HUES48 (cell line): ENCODE results near the gene ERBB2.

Experiments used
- H3K27ac ChIP-seq: one replicate; pipeline ENCODE4 v1.7.0; 2013; ENCODE audit warnings: low read depth, low read length, inconsistent platforms
- H3K27me3 ChIP-seq: 2 replicates; pipeline ENCODE4 v1.6.1; 2013; ENCODE audit warnings: mild to moderate bottlenecking, low read length; ENCODE audit not compliant: control insufficient read depth, insufficient read depth
- H3K36me3 ChIP-seq: 2 replicates; pipeline ENCODE4 v1.6.1; 2013; ENCODE audit warnings: low read length; ENCODE audit not compliant: control insufficient read depth, insufficient read depth
- H3K4me1 ChIP-seq: 2 replicates; pipeline ENCODE4 v1.6.1; 2013; ENCODE audit warnings: mild to moderate bottlenecking, low read length; ENCODE audit not compliant: control insufficient read depth, insufficient read depth
- H3K4me3 ChIP-seq: 2 replicates; pipeline ENCODE4 v1.5.1; 2013; ENCODE audit warnings: mild to moderate bottlenecking, low read depth, low read length
- H3K9ac ChIP-seq: 2 replicates; pipeline ENCODE4 v1.6.1; 2013; ENCODE audit warnings: mild to moderate bottlenecking, low read depth, low read length, moderate library complexity
- H3K9me3 ChIP-seq: 2 replicates; pipeline ENCODE4 v1.6.1; 2013; ENCODE audit warnings: low read length; ENCODE audit not compliant: control insufficient read depth, insufficient read depth

ERBB2 gene

GRCh38 chr17:39699818-39700147 is at the start of gene ERBB2:
Gene ERBB2, plus strand, starts transcription at chr17:39700064. Its CDS starts 175 bp downstream, at chr17:39700239.
- Histone ChIP-seq H3K4me3 (peak within 1 kb of the TSS; percentile 80), H3K4me1 (peaks cover 70% of the 10 kb centered on the region), H3K9ac (peak within 1 kb of the TSS; percentile 78), H3K9me3 (no peaks in the 10 kb centered on the region), H3K27me3 (no peaks in the 10 kb centered on the region), H3K36me3 (peaks cover 19% of the 10 kb centered on the region; the same call in 1 of the 2 replicates), H3K27ac (peak within 1 kb of the TSS; percentile 88)

- Histone ChIP-seq H3K4me3 (no peak overlapping the region), H3K9ac (no peak overlapping the region), H3K9me3 (no peaks in the 10 kb centered on the region), H3K27ac (no peak overlapping the region), H3K4me1 (peaks cover 23% of the 10 kb centered on the region), H3K27me3 (no peaks in the 10 kb centered on the region), H3K36me3 (no peaks in the 10 kb centered on the region)
Measured at GRCh38 chr17:39650121-39650579, 49.7 kb upstream of the ERBB2 start.

GRCh38 chr17:39651923-39652586 is 47.8 kb upstream of the ERBB2 start:
- Histone ChIP-seq H3K27ac (peak overlapping the region; percentile 78), H3K4me1 (peaks cover 19% of the 10 kb centered on the region), H3K9me3 (no peaks in the 10 kb centered on the region), H3K27me3 (no peaks in the 10 kb centered on the region), H3K4me3 (no peak overlapping the region), H3K9ac (no peak overlapping the region), H3K36me3 (no peaks in the 10 kb centered on the region)

- Histone ChIP-seq H3K27me3 (no peaks in the 10 kb centered on the region), H3K36me3 (no peaks in the 10 kb centered on the region), H3K4me3 (no peak overlapping the region), H3K4me1 (peaks cover 19% of the 10 kb centered on the region), H3K9me3 (no peaks in the 10 kb centered on the region), H3K9ac (no peak overlapping the region), H3K27ac (peak overlapping the region; percentile 78)
Measured at GRCh38 chr17:39652587-39653315, 47.1 kb upstream of the ERBB2 start.

GRCh38 chr17:39653316-39653661 is 46.6 kb upstream of the ERBB2 start:
- H3K36me3 ChIP-seq, result no peaks in the 10 kb centered on the region

GRCh38 chr17:39653662-39654331 is 46.1 kb upstream of the ERBB2 start:
- no peaks in the 10 kb centered on the region for H3K36me3 ChIP-seq
- H3K4me1 ChIP-seq, result peaks cover 25% of the 10 kb centered on the region
- peak overlapping the region; percentile 78 for H3K27ac ChIP-seq
- H3K9me3 ChIP-seq, result no peaks in the 10 kb centered on the region
- no peak overlapping the region for H3K9ac ChIP-seq
- H3K27me3 ChIP-seq, result no peaks in the 10 kb centered on the region
- no peak overlapping the region for H3K4me3 ChIP-seq

More at GRCh38 chr17:39653316-39653661, 46.6 kb upstream of the ERBB2 start:
- H3K9ac ChIP-seq, result no peak overlapping the region
- no peak overlapping the region for H3K4me3 ChIP-seq
- peak overlapping the region; percentile 78 for H3K27ac ChIP-seq
- H3K4me1 ChIP-seq, result peaks cover 23% of the 10 kb centered on the region
- no peaks in the 10 kb centered on the region for H3K9me3 ChIP-seq
- H3K27me3 ChIP-seq, result no peaks in the 10 kb centered on the region

- H3K4me3 ChIP-seq, result no peak overlapping the region
- H3K27ac ChIP-seq, result no peak overlapping the region
- H3K9me3 ChIP-seq, result no peaks in the 10 kb centered on the region
- H3K36me3 ChIP-seq, result peaks cover 5% of the 10 kb centered on the region; the same call in 1 of the 2 replicates
- peaks cover 25% of the 10 kb centered on the region for H3K4me1 ChIP-seq
- no peak overlapping the region for H3K9ac ChIP-seq
- no peaks in the 10 kb centered on the region for H3K27me3 ChIP-seq
Measured at GRCh38 chr17:39655105-39655504, 44.8 kb upstream of the ERBB2 start.

GRCh38 chr17:39658346-39658745 is 41.5 kb upstream of the ERBB2 start:
- no peak overlapping the region for H3K4me3 ChIP-seq
- no peaks in the 10 kb centered on the region for H3K9me3 ChIP-seq
- H3K27me3 ChIP-seq, result no peaks in the 10 kb centered on the region
- H3K9ac ChIP-seq, result no peak overlapping the region
- peaks cover 22% of the 10 kb centered on the region; the same call in 1 of the 2 replicates for H3K4me1 ChIP-seq
- peaks cover 20% of the 10 kb centered on the region for H3K36me3 ChIP-seq
- no peak overlapping the region for H3K27ac ChIP-seq

- no peak overlapping the region for H3K4me3 ChIP-seq
- peaks cover 20% of the 10 kb centered on the region; the same call in 1 of the 2 replicates for H3K4me1 ChIP-seq
- no peak overlapping the region for H3K27ac ChIP-seq
- H3K27me3 ChIP-seq, result no peaks in the 10 kb centered on the region
- peaks cover 20% of the 10 kb centered on the region for H3K36me3 ChIP-seq
- H3K9ac ChIP-seq, result no peak overlapping the region
- H3K9me3 ChIP-seq, result no peaks in the 10 kb centered on the region
Measured at GRCh38 chr17:39658760-39659159, 41.1 kb upstream of the ERBB2 start.

GRCh38 chr17:39659279-39660010 is 40.4 kb upstream of the ERBB2 start:
- H3K4me1 ChIP-seq, result peaks cover 26% of the 10 kb centered on the region
- H3K9me3 ChIP-seq, result no peaks in the 10 kb centered on the region
- H3K27ac ChIP-seq, result no peak overlapping the region
- no peaks in the 10 kb centered on the region for H3K27me3 ChIP-seq
- H3K36me3 ChIP-seq, result peaks cover 20% of the 10 kb centered on the region
- no peak overlapping the region for H3K4me3 ChIP-seq
- H3K9ac ChIP-seq, result no peak overlapping the region
